ENCODE results near the gene NAT16.

- TF ChIP-seq CTCF (IDR thresholded peaks at IDR 0.05) (no peak), POLR2A (IDR thresholded peaks at IDR 0.05; ENCODE audit: low read depth) (no peak), POLR2AphosphoS5 (IDR thresholded peaks at IDR 0.05) (no peak), EP300 (IDR thresholded peaks at IDR 0.05) (no peak)
These were observed 42.3 kb upstream of the NAT16 start for GRCh38 chr7:101222275-101222830.

All from esophagus muscularis mucosa (tissue), 4 donors.